SK-N-SH treated with all-trans-retinoic acid at 6 μM for 48 hours (cell line): ENCODE results near the gene CMTR1.

Experiments used
- BACH2 ChIP-seq: fragments of 250-450 bp; sonication (Bioruptor Pico); IDR thresholded peaks from 2 replicates; pipeline ENCODE4 v1.9.0; 2021; ENCODE audit warnings: mild to moderate bottlenecking, borderline replicate concordance
- GLIS3 ChIP-seq: fragments of 250-450 bp; sonication (Bioruptor Pico); IDR thresholded peaks from 2 replicates; pipeline ENCODE4 v1.5.0; 2020; ENCODE audit warnings: mild to moderate bottlenecking, moderate library complexity
- RARB ChIP-seq: fragments of 250-450 bp; sonication (Bioruptor Pico); IDR thresholded peaks from 2 replicates; pipeline ENCODE4 v1.8.0; 2021; ENCODE audit warnings: mild to moderate bottlenecking, moderate library complexity
- SNAI2 ChIP-seq: fragments of 250-450 bp; sonication (Bioruptor Pico); IDR thresholded peaks from 2 replicates; pipeline ENCODE4 v1.5.0; 2020; ENCODE audit warnings: mild to moderate bottlenecking, moderate library complexity
- ZFP3 ChIP-seq: fragments of 250-450 bp; sonication (Bioruptor Pico); IDR thresholded peaks from 2 replicates; pipeline ENCODE4 v1.5.0; 2020; ENCODE audit warnings: mild to moderate bottlenecking, moderate library complexity
- ZFP30 ChIP-seq: fragments of 450-650 bp; formaldehyde crosslinking; IDR thresholded peaks from 2 replicates; pipeline ENCODE4 v1.5.0; 2022; ENCODE audit warnings: mild to moderate bottlenecking, moderate library complexity
- ZNF565 ChIP-seq: fragments of 450-650 bp; formaldehyde crosslinking; conservative IDR thresholded peaks from 2 replicates; pipeline ENCODE4 v1.5.0; 2020; ENCODE audit warnings: low read depth, mild to moderate bottlenecking, moderate library complexity
- ZNF70 ChIP-seq: fragments of 450-650 bp; formaldehyde crosslinking; IDR thresholded peaks from 2 replicates; pipeline ENCODE4 v1.5.0; 2020; ENCODE audit warnings: mild to moderate bottlenecking, moderate library complexity
- TF ChIP-seq, protein P1 (sequence below): fragments of 250-450 bp; sonication (Bioruptor Pico); IDR thresholded peaks from 2 replicates; pipeline ENCODE4 v1.5.1; 2020; ENCODE audit warnings: low read depth, mild to moderate bottlenecking, moderate library complexity
- TF ChIP-seq, protein P2 (sequence below): fragments of 250-450 bp; sonication (Bioruptor Pico); IDR thresholded peaks from 2 replicates; pipeline ENCODE4 v1.5.0; 2020; ENCODE audit warnings: mild to moderate bottlenecking, moderate library complexity
- TF ChIP-seq, protein P3 (sequence below): fragments of 250-450 bp; sonication (Bioruptor Pico); IDR thresholded peaks from 2 replicates; pipeline ENCODE4 v1.8.0; 2020; ENCODE audit warnings: mild to moderate bottlenecking, moderate library complexity, borderline replicate concordance

DNA sequence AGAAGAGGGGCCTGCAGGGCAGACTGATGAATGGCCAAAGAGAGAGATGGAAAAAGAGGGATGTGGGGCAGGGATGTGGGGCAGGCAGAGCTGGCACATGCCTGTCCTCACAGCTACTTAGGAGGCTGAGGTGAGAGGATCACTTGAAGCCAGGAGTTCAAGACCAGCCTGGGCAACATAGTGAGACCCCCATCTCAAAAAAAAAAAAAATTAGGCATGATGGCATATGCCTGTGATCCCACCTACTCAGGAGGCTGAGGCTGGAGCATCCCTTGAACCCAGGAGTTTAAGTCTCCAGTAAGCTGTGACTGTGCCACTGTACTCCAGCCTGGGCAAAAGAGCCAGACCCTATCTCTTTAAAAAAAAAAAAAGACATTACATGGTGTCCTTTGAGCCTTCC lies 44.4 kb upstream of the CMTR1 start:
- TF ChIP-seq, protein P1, sequence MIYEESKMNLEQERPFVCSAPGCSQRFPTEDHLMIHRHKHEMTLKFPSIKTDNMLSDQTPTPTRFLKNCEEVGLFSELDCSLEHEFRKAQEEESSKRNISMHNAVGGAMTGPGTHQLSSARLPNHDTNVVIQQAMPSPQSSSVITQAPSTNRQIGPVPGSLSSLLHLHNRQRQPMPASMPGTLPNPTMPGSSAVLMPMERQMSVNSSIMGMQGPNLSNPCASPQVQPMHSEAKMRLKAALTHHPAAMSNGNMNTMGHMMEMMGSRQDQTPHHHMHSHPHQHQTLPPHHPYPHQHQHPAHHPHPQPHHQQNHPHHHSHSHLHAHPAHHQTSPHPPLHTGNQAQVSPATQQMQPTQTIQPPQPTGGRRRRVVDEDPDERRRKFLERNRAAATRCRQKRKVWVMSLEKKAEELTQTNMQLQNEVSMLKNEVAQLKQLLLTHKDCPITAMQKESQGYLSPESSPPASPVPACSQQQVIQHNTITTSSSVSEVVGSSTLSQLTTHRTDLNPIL (CRISPR knock-in tag) = no peak
- TF ChIP-seq ZFP30 (CRISPR knock-in tag) (no peak), ZNF565 (no peak), SNAI2 (CRISPR knock-in tag) (no peak), ZFP3 (CRISPR knock-in tag) (no peak), GLIS3 (CRISPR knock-in tag) (no peak), RARB (no peak), ZNF70 (CRISPR knock-in tag) (no peak), BACH2 (CRISPR knock-in tag) (no peak)
- TF ChIP-seq, protein P2, sequence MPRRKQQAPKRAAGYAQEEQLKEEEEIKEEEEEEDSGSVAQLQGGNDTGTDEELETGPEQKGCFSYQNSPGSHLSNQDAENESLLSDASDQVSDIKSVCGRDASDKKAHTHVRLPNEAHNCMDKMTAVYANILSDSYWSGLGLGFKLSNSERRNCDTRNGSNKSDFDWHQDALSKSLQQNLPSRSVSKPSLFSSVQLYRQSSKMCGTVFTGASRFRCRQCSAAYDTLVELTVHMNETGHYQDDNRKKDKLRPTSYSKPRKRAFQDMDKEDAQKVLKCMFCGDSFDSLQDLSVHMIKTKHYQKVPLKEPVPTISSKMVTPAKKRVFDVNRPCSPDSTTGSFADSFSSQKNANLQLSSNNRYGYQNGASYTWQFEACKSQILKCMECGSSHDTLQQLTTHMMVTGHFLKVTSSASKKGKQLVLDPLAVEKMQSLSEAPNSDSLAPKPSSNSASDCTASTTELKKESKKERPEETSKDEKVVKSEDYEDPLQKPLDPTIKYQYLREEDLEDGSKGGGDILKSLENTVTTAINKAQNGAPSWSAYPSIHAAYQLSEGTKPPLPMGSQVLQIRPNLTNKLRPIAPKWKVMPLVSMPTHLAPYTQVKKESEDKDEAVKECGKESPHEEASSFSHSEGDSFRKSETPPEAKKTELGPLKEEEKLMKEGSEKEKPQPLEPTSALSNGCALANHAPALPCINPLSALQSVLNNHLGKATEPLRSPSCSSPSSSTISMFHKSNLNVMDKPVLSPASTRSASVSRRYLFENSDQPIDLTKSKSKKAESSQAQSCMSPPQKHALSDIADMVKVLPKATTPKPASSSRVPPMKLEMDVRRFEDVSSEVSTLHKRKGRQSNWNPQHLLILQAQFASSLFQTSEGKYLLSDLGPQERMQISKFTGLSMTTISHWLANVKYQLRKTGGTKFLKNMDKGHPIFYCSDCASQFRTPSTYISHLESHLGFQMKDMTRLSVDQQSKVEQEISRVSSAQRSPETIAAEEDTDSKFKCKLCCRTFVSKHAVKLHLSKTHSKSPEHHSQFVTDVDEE (CRISPR knock-in tag) = no peak
- TF ChIP-seq, protein P3, sequence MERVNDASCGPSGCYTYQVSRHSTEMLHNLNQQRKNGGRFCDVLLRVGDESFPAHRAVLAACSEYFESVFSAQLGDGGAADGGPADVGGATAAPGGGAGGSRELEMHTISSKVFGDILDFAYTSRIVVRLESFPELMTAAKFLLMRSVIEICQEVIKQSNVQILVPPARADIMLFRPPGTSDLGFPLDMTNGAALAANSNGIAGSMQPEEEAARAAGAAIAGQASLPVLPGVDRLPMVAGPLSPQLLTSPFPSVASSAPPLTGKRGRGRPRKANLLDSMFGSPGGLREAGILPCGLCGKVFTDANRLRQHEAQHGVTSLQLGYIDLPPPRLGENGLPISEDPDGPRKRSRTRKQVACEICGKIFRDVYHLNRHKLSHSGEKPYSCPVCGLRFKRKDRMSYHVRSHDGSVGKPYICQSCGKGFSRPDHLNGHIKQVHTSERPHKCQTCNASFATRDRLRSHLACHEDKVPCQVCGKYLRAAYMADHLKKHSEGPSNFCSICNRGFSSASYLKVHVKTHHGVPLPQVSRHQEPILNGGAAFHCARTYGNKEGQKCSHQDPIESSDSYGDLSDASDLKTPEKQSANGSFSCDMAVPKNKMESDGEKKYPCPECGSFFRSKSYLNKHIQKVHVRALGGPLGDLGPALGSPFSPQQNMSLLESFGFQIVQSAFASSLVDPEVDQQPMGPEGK = no peak
